IMR-90 (cell line): ENCODE measurements around the gene PRSS50.

Experiments used
- BHLHE40 ChIP-seq: fragments of 150-350 bp; IDR thresholded peaks from 2 replicates; pipeline ENCODE4 v1.6.1; 2016; ENCODE audit warnings: mild to moderate bottlenecking, low read depth, low read length
- CEBPB ChIP-seq: IDR thresholded peaks from 2 replicates; pipeline ENCODE4 v1.6.1; 2012; ENCODE audit warnings: low read depth, low read length, improper control_type of control experiment
- CHD1 ChIP-seq: IDR thresholded peaks from 2 replicates; pipeline ENCODE4 v1.6.1; 2012; ENCODE audit warnings: low read depth, low read length, improper control_type of control experiment
- FOS ChIP-seq: fragments of 150-350 bp; IDR thresholded peaks from 2 replicates; pipeline ENCODE4 v1.6.1; 2016; ENCODE audit warnings: low read depth, low read length
- MAFK ChIP-seq: IDR thresholded peaks from 2 replicates; pipeline ENCODE4 v1.6.1; 2012; ENCODE audit warnings: low read depth, low read length, improper control_type of control experiment
- MAZ ChIP-seq: IDR thresholded peaks from 2 replicates; pipeline ENCODE4 v1.6.1; 2012; ENCODE audit warnings: low read depth, mild to moderate bottlenecking, low read length, improper control_type of control experiment, moderate library complexity, borderline replicate concordance
- MXI1 ChIP-seq: IDR thresholded peaks from 2 replicates; pipeline ENCODE4 v1.6.1; 2012; ENCODE audit warnings: low read depth, mild to moderate bottlenecking, low read length, moderate library complexity, borderline replicate concordance
- POLR2A ChIP-seq: IDR thresholded peaks from 2 replicates; pipeline ENCODE4 v1.6.1; 2012; ENCODE audit warnings: mild to moderate bottlenecking, low read depth, low read length
- RAD21 ChIP-seq: IDR thresholded peaks from 2 replicates; pipeline ENCODE4 v1.6.1; 2012; ENCODE audit warnings: low read length, improper control_type of control experiment
- RCOR1 ChIP-seq: IDR thresholded peaks from 2 replicates; pipeline ENCODE4 v1.6.1; 2012; ENCODE audit warnings: mild to moderate bottlenecking, low read length, improper control_type of control experiment; ENCODE audit not compliant: insufficient replicate concordance
- RFX5 ChIP-seq: IDR thresholded peaks from 2 replicates; pipeline ENCODE4 v1.8.0; 2012; ENCODE audit warnings: low read depth, mild to moderate bottlenecking, low read length, moderate library complexity
- SMC3 ChIP-seq: fragments of 150-350 bp; IDR thresholded peaks from 2 replicates; pipeline ENCODE4 v1.6.1; 2016; ENCODE audit warnings: low read depth, mild to moderate bottlenecking, antibody characterized with exemption, low read length, moderate library complexity
- TF ChIP-seq, protein P1 (sequence below): conservative IDR thresholded peaks from 2 replicates; pipeline ENCODE4 v1.5.1; 2012; ENCODE audit warnings: mild to moderate bottlenecking, low read depth, low read length, improper control_type of control experiment
- TF ChIP-seq, protein P2 (sequence below): fragments of 150-350 bp; IDR thresholded peaks from 2 replicates; pipeline ENCODE4 v1.6.1; 2017; ENCODE audit warnings: mild to moderate bottlenecking, antibody characterized with exemption, low read length, low read depth

DNA sequence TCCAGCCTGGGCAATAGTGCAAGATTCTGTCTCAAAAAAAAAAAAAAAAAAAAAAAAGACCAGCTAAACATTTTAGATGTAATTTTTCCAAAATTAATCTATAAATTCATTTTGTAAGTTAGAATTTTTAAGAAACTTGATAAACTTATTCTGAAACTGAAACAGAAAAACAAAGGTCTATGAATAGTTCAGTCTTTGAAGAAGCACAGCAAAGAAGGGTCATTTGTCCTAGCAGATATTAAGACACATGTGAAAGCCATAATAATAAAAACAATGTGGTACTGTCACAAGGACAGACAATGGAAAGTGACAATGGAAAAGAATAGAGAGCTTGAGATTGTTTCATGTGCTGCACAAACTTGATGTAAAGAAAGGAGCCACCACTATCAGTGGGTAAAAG, 29.0 kb upstream of the PRSS50 start:
- TF ChIP-seq RAD21 = no peak
- TF ChIP-seq, protein P1, sequence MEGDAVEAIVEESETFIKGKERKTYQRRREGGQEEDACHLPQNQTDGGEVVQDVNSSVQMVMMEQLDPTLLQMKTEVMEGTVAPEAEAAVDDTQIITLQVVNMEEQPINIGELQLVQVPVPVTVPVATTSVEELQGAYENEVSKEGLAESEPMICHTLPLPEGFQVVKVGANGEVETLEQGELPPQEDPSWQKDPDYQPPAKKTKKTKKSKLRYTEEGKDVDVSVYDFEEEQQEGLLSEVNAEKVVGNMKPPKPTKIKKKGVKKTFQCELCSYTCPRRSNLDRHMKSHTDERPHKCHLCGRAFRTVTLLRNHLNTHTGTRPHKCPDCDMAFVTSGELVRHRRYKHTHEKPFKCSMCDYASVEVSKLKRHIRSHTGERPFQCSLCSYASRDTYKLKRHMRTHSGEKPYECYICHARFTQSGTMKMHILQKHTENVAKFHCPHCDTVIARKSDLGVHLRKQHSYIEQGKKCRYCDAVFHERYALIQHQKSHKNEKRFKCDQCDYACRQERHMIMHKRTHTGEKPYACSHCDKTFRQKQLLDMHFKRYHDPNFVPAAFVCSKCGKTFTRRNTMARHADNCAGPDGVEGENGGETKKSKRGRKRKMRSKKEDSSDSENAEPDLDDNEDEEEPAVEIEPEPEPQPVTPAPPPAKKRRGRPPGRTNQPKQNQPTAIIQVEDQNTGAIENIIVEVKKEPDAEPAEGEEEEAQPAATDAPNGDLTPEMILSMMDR = no peak
- TF ChIP-seq SMC3 = no peak
- TF ChIP-seq POLR2A = no peak
- no peak for TF ChIP-seq CEBPB
- TF ChIP-seq BHLHE40 = no peak
- TF ChIP-seq CHD1 = no peak
- TF ChIP-seq, protein P2, sequence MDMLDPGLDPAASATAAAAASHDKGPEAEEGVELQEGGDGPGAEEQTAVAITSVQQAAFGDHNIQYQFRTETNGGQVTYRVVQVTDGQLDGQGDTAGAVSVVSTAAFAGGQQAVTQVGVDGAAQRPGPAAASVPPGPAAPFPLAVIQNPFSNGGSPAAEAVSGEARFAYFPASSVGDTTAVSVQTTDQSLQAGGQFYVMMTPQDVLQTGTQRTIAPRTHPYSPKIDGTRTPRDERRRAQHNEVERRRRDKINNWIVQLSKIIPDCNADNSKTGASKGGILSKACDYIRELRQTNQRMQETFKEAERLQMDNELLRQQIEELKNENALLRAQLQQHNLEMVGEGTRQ = no peak
- no peak for TF ChIP-seq MAZ
- TF ChIP-seq MAFK = no peak
- TF ChIP-seq RCOR1 = no peak
- TF ChIP-seq FOS = no peak
- no peak for TF ChIP-seq RFX5
- TF ChIP-seq MXI1 = no peak
